Pancreas (tissue), 10 donors: ENCODE measurements around the gene KCNMB4. TPM values are rescaled to one million over a fixed set of nuclear protein-coding genes. Genes with fewer than 3 reads are reported as not detected.

Experiments
- ATAC-seq, 4 donors: fragments of 200-7000 bp; cut with Tn5 transposase; one replicate each; pipeline versions ENCODE4 v1.8.0 to v1.9.1; 2020; ENCODE audit warnings: mild to moderate bottlenecking in 4 of 4, moderate library complexity in 4 of 4
- DNase-seq, 6 donors: peaks; one replicate each; pipeline ENCODE4 v3.0.0-alpha.2; 2020
- FAIRE-seq: peaks from 2 replicates; lab custom pipeline; 2012; peaks lifted over from hg19 to GRCh38; lab: Jason Lieb, UNC
- H3K27ac ChIP-seq, 4 donors: fragments of 200-600 bp; sonication (generic); 1 replicate in 3 of 4; 2 replicates in 1 of 4; pipeline versions ENCODE4 v1.5.0 to v1.8.0; 2020
- H3K27me3 ChIP-seq, 4 donors: fragments of 200-600 bp; one replicate each; pipeline ENCODE4 v1.8.0; 2021
- H3K36me3 ChIP-seq, 3 donors: fragments of 200-600 bp; sonication (generic) in 1 of 3; one replicate each; pipeline versions ENCODE4 v1.5.0 to v1.8.0; 2020 to 2021
- H3K4me1 ChIP-seq, 3 donors: fragments of 200-600 bp; one replicate each; pipeline ENCODE4 v1.8.0; 2021
- H3K4me3 ChIP-seq, 4 donors: fragments of 200-600 bp; sonication (generic) in 2 of 4; one replicate each; pipeline versions ENCODE4 v1.5.0 to v1.8.0; 2020 to 2021
- H3K9me3 ChIP-seq, 4 donors: fragments of 200-600 bp; one replicate each; pipeline ENCODE4 v1.8.0; 2021
- CTCF ChIP-seq, 4 donors: fragments of 200-600 bp; sonication (generic) in 3 of 4; IDR thresholded peaks; one replicate each; pipeline versions ENCODE4 v1.5.0 to v1.8.0; 2021; ENCODE audit warnings: antibody characterized with exemption in 4 of 4
- whole genome bisulfite sequencing, 2 donors: extraction: QIAGEN DNeasy Blood & Tissue Kit; methylation state at CpG; one replicate each; pipeline ENCODE4 v1.1.7; 2013; 5-methylcytosine and 5-hydroxymethylcytosine counted together
- intact Hi-C, 3 donors: fragments of 100-400 bp; cut with DNase I; formaldehyde crosslinking; loops; one replicate each; pipeline versions ENCODE4 v1.11.1 to v1.14.2; 2022
- polyA plus RNA-seq, 2 donors: library from polyadenylated mRNA; stranded (reverse); fragments of 200-250 nt; gene quantifications; one replicate each; pipeline ENCODE4 v1.2.3, GENCODE V29; 2013
- total RNA-seq, 6 donors: library from RNA; stranded (reverse); fragmentation: NEBNext Ultra II Directional in 4 of 6; extraction: Animal tissue kit (Norgen Biotek cat#: 25700) in 4 of 6; gene quantifications; one replicate each; pipeline versions ENCODE4 v1.2.1 to v1.2.4, GENCODE V29; 2021 to 2023
- donor health status: healthy with polysubstance abuse.
- donor health status: DM: no; HTN: no; CAD: no; lungs with moderate emphysema.
- donor health status: DM: no; HTN: no; CAD: no.
- donor health status: control.
- donor health status: control.
- donor health status: Bipolar disorder and iron deficiency.
- donor health status: DM: yes; HTN: yes; CAD: no.
- donor health status: DM: no; HTN: no; CAD: no.
- donor health status: DM: no; HTN: no; CAD: no.
- donor health status: DM: yes; HTN: yes; CAD: no.

Gene KCNMB4, protein sequence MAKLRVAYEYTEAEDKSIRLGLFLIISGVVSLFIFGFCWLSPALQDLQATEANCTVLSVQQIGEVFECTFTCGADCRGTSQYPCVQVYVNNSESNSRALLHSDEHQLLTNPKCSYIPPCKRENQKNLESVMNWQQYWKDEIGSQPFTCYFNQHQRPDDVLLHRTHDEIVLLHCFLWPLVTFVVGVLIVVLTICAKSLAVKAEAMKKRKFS
- total RNA-seq (1 to 10 TPM in 1 of 6 donors, under 1 TPM in 5; 0.12 to 1.1 (median 0.26) TPM), polyA plus RNA-seq (under 1 TPM; 0.38 to 0.61 TPM)

DNA sequence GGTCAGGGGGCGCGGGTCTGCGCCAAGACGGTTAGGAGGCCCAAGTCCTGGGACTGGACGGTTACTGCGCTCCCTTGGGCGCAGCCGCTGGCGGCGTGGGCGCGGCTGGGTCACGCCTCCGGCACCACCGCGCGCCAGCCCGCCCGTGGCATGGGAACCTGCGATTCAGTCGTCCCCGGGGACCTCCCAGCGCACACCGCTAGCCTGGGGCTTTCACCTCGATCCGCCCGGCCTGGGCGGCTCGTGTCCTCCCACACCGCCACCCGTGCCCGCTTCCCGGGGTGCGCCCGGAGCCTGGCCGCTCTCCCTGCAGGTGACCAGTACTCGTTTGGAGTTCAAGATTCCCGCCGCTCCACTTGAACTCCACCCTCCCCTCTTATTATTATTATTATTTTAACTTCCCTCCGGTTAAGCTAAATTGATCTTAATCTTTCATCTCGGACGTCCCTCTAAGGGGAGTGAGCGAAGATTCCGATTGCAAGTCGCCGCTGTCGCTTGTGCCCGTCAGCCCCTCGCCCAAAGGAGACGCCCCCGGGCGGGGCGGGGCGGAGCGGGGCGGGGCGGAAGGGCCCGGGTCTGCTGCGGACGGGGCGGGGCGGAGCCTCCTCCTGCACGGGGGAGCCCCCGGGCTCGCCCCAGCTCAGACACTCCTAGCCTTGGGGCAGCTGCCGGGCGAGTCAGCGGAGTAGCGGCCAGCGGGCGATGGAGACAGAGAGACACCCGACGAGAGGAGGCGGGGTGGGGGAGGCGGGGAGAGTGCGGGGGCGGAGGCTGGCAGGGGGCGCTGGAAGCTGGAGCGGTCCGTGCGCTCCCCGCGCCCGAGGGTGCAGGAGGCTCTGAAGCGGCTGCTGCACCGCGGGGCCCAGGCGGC is at the start of gene KCNMB4:
Gene KCNMB4, plus strand, starts transcription at position 643 of the 871 bp plus-strand sequence. CDS start 445 bp downstream, outside the sequence.
- no peaks in the 10 kb centered on the region for H3K36me3 ChIP-seq
- DNase-seq (peak; percentile 44 to 82 (median 56)), ATAC-seq (peak; percentile 87 to 91 (median 90)), FAIRE-seq (no peak)
- WGBS, 2 donors: 0 to 1% methylated on average over 65 to 88 of the region's 88 CpGs
- peaks cover 0 to 40% (median 0%) of the 10 kb centered on the region in 4 donors for H3K27me3 ChIP-seq
- intact Hi-C loops: no loop called here
- peak within 1 kb of the TSS; percentile 39 to 75 (median 56) for H3K4me3 ChIP-seq
- no peak for TF ChIP-seq CTCF (IDR thresholded peaks at IDR 0.05)
- H3K27ac ChIP-seq: no peak within 1 kb of the TSS
- peaks cover 0 to 8% (median 3%) of the 10 kb centered on the region in 3 donors for H3K4me1 ChIP-seq
- H3K9me3 ChIP-seq: no peaks in the 10 kb centered on the region

DNA sequence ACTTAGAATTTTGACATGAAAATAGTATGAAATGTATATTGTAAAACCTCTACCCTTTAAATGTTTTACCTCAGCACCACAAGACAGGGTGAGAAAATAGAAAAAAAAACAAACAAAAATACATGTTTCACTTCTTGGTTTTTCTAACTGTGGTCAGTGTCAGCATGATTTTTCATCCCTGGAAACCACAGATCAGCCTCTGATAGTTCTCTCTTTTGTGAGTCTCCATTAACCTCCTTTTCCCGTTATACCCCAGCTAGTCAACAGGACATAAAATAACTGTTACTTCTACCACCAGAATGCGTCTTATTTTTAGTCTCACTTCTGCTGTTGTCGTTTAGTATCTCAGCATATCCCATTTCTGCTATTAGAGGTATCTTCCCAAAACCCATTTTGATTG is 48.3 kb upstream of the KCNMB4 start:
- Histone ChIP-seq H3K27ac (no peak overlapping the region), H3K4me1 (peaks cover 0 to 10% (median 4%) of the 10 kb centered on the region in 3 donors), H3K36me3 (no peaks in the 10 kb centered on the region), H3K27me3 (no peaks in the 10 kb centered on the region), H3K9me3 (peaks cover 0 to 3% (median 0%) of the 10 kb centered on the region in 4 donors), H3K4me3 (no peak overlapping the region)
- FAIRE-seq (no peak), ATAC-seq (peak in 2 of 4 donors; percentile 46 to 51), DNase-seq (no peak)
- WGBS, 2 donors: 82 to 93% methylated on average over 3 of the region's 3 CpGs
- intact Hi-C loops: no loop called here
- TF ChIP-seq CTCF (IDR thresholded peaks at IDR 0.05): no peak

GRCh38 chr12:70319605-70320004 is 46.5 kb upstream of the KCNMB4 start:
- Histone ChIP-seq H3K36me3 (no peaks in the 10 kb centered on the region), H3K27me3 (no peaks in the 10 kb centered on the region), H3K27ac (no peak overlapping the region), H3K4me3 (no peak overlapping the region), H3K4me1 (peaks cover 0 to 10% (median 9%) of the 10 kb centered on the region in 3 donors), H3K9me3 (peaks cover 0 to 3% (median 0%) of the 10 kb centered on the region in 4 donors)
- DNase-seq (no peak), ATAC-seq (no peak), FAIRE-seq (no peak)
- 84 to 86% methylated on average over 4 of the region's 4 CpGs for WGBS, 2 donors
- intact Hi-C loops: no loop called here
- TF ChIP-seq CTCF (IDR thresholded peaks at IDR 0.05): no peak

DNA sequence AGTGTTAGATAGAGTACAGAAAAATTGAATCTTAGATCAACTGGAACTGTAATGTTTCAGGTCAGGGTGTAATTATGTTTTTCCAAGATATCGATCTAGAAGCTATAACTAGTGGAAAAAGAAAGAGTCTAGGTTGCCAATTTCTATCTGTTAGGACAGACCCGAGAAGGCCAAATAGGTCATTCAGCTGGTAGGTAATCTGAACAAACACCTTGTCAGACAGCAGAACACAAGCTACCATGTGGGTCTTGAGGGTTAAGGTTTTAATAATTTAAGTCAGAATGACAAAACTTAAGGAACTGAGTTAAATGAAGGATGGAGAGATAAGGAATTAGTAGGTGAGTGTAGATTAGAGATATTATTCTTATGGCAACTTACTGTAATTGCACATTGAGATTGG is 44.9 kb upstream of the KCNMB4 start:
- no peak for FAIRE-seq
- peaks cover 0 to 3% (median 0%) of the 10 kb centered on the region in 4 donors for H3K9me3 ChIP-seq
- no peaks in the 10 kb centered on the region for H3K36me3 ChIP-seq
- ATAC-seq: no peak
- H3K27ac ChIP-seq: no peak overlapping the region
- H3K4me3 ChIP-seq: no peak overlapping the region
- no peak for DNase-seq
- H3K27me3 ChIP-seq: no peaks in the 10 kb centered on the region
- no peak for TF ChIP-seq CTCF (IDR thresholded peaks at IDR 0.05)
- intact Hi-C loops: no loop called here
- 80 to 82% methylated on average over 2 of the region's 2 CpGs for WGBS, 2 donors
- H3K4me1 ChIP-seq: peaks cover 0 to 9% (median 6%) of the 10 kb centered on the region in 3 donors
